ENCODE measurements around the gene CHD5. TPM values are rescaled to one million over a fixed set of nuclear protein-coding genes. Genes with fewer than 3 reads are reported as not detected.
A peak's percentile ranks its signal among the peaks of the same experiment; 100 is the strongest.

Gene CHD5
- total and polyA plus RNA-seq, 2 of the 13 experiments (the other 11 are each of a cell fraction or from before 2014, with no cell fraction given): 0.02 to 0.21 TPM

- TF ChIP-seq SATB2 (CRISPR knock-in tag; IDR thresholded peaks at IDR 0.05): peak; percentile 68; the same call in 1 of the 2 replicates
- no peak for TF ChIP-seq GMEB2 (CRISPR knock-in tag; IDR thresholded peaks at IDR 0.05; ENCODE audit: low read depth)
- TF ChIP-seq ZNF101 (CRISPR knock-in tag; IDR thresholded peaks at IDR 0.05; ENCODE audit: borderline replicate concordance, low read depth): peak; percentile 63; the same call in 1 of the 2 replicates
- TF ChIP-seq ZNF607 (CRISPR knock-in tag; IDR thresholded peaks at IDR 0.05; ENCODE audit: borderline replicate concordance): peak; percentile 45; the same call in 1 of the 2 replicates
- peak; percentile 68; the same call in 1 of the 2 replicates for TF ChIP-seq ZNF598 (CRISPR knock-in tag; IDR thresholded peaks at IDR 0.05; ENCODE audit: borderline replicate concordance)
- no peak for TF ChIP-seq JUNB (CRISPR knock-in tag; IDR thresholded peaks at IDR 0.05; ENCODE audit: borderline replicate concordance)
- TF ChIP-seq ZNF546 (CRISPR knock-in tag; conservative IDR thresholded peaks at IDR 0.05): 0 out of 2 replicates have a peak, but pooled peaks have one; percentile 31
- TF ChIP-seq HDAC2 (CRISPR knock-in tag; IDR thresholded peaks at IDR 0.05): peak; percentile 71
- no peak for TF ChIP-seq PCBP1 (IDR thresholded peaks at IDR 0.05; ENCODE audit: borderline replicate concordance, low read depth, low read length)
- no peak for TF ChIP-seq PBX2 (CRISPR knock-in tag; IDR thresholded peaks at IDR 0.05)
- TF ChIP-seq ZNF567 (CRISPR knock-in tag; IDR thresholded peaks at IDR 0.05; ENCODE audit: borderline replicate concordance): no peak
- peak; percentile 89 for TF ChIP-seq ETV5 (CRISPR knock-in tag; IDR thresholded peaks at IDR 0.05; ENCODE audit: borderline replicate concordance)
- TF ChIP-seq ZNF547 (CRISPR knock-in tag; IDR thresholded peaks at IDR 0.05): peak; percentile 88
- no peak for TF ChIP-seq TSC22D2 (CRISPR knock-in tag; IDR thresholded peaks at IDR 0.05; ENCODE audit: borderline replicate concordance)
- TF ChIP-seq ERF (CRISPR knock-in tag; IDR thresholded peaks at IDR 0.05): peak; percentile 78; the same call in 1 of the 2 replicates
- TF ChIP-seq PTBP1 (IDR thresholded peaks at IDR 0.05; ENCODE audit: low read depth, low read length, poor library complexity, severe bottlenecking): no peak
- peak; percentile 68; the same call in 1 of the 2 replicates for TF ChIP-seq SKIL (CRISPR knock-in tag; IDR thresholded peaks at IDR 0.05; ENCODE audit: borderline replicate concordance)
- peak; percentile 50 for TF ChIP-seq YY1 (IDR thresholded peaks at IDR 0.05; ENCODE audit: insufficient read depth, insufficient replicate concordance, low read depth, low read length)
- peak; percentile 45 for TF ChIP-seq NKX3-1 (CRISPR knock-in tag; IDR thresholded peaks at IDR 0.05)
- no peak for TF ChIP-seq MAF1 (CRISPR knock-in tag; IDR thresholded peaks at IDR 0.05; ENCODE audit: borderline replicate concordance)
- no peak; the same call in 1 of the 2 replicates for TF ChIP-seq KDM3A (CRISPR knock-in tag; IDR thresholded peaks at IDR 0.05; ENCODE audit: low read depth)
- no peak; the same call in none of the 2 replicates for TF ChIP-seq ZNF839 (CRISPR knock-in tag; IDR thresholded peaks at IDR 0.05; ENCODE audit: borderline replicate concordance)
- TF ChIP-seq PHF20 (CRISPR knock-in tag; IDR thresholded peaks at IDR 0.05): peak; percentile 41; the same call in 1 of the 2 replicates
Measured at GRCh38 chr1:6205849-6206519, 25.9 kb upstream of the CHD5 start, which contains the start of gene RNF207 (continued).

Data from HepG2 (cell line).